HEK293T (cell line): ENCODE results near the gene SUN1.

Source experiments
- ARNT ChIP-seq: fragments of 450-650 bp; IDR thresholded peaks from 2 replicates; pipeline ENCODE4 v1.6.1; 2017; ENCODE audit warnings: mild to moderate bottlenecking
- BHLHE40 ChIP-seq: fragments of 450-650 bp; IDR thresholded peaks from 2 replicates; pipeline ENCODE4 v1.6.1; 2016; ENCODE audit warnings: mild to moderate bottlenecking, moderate library complexity, borderline replicate concordance
- CTBP1 ChIP-seq: fragments of 450-650 bp; IDR thresholded peaks from 2 replicates; pipeline ENCODE4 v1.6.1; 2016; ENCODE audit warnings: borderline replicate concordance
- ELF4 ChIP-seq: fragments of 450-650 bp; IDR thresholded peaks from 2 replicates; pipeline ENCODE4 v1.6.1; 2017; ENCODE audit warnings: antibody characterized with exemption
- FOXA1 ChIP-seq: fragments of 450-650 bp; IDR thresholded peaks from 2 replicates; pipeline ENCODE4 v1.6.1; 2016; ENCODE audit warnings: mild to moderate bottlenecking
- FOXK2 ChIP-seq: fragments of 450-650 bp; IDR thresholded peaks from 2 replicates; pipeline ENCODE4 v1.6.1; 2016; ENCODE audit warnings: mild to moderate bottlenecking
- FOXM1 ChIP-seq: fragments of 450-650 bp; IDR thresholded peaks from 2 replicates; pipeline ENCODE4 v1.6.1; 2017; ENCODE audit warnings: mild to moderate bottlenecking, borderline replicate concordance
- HDGF ChIP-seq: fragments of 450-650 bp; IDR thresholded peaks from 2 replicates; pipeline ENCODE4 v1.6.1; 2017; ENCODE audit warnings: antibody characterized with exemption, borderline replicate concordance
- NFRKB ChIP-seq: fragments of 450-650 bp; IDR thresholded peaks from 2 replicates; pipeline ENCODE4 v1.6.1; 2016; ENCODE audit warnings: mild to moderate bottlenecking, moderate library complexity
- PKNOX1 ChIP-seq: fragments of 450-650 bp; IDR thresholded peaks from 2 replicates; pipeline ENCODE4 v1.6.1; 2016
- SP1 ChIP-seq: fragments of 450-650 bp; IDR thresholded peaks from 2 replicates; pipeline ENCODE4 v1.6.1; 2017
- SUZ12 ChIP-seq: fragments of 450-650 bp; IDR thresholded peaks from 2 replicates; pipeline ENCODE4 v1.6.1; 2016; ENCODE audit warnings: mild to moderate bottlenecking
- TARDBP ChIP-seq: fragments of 450-650 bp; IDR thresholded peaks from 2 replicates; pipeline ENCODE4 v1.6.1; 2016
- ZNF384 ChIP-seq: fragments of 450-650 bp; IDR thresholded peaks from 2 replicates; pipeline ENCODE4 v1.6.1; 2016

- no peak for TF ChIP-seq SP1
- no peak for TF ChIP-seq BHLHE40
- TF ChIP-seq ZNF384: no peak
- no peak for TF ChIP-seq HDGF
- TF ChIP-seq FOXM1: no peak
- TF ChIP-seq CTBP1: no peak
- TF ChIP-seq SUZ12: no peak
- no peak for TF ChIP-seq PKNOX1
- TF ChIP-seq TARDBP: no peak
- TF ChIP-seq ARNT: no peak
- TF ChIP-seq FOXK2: no peak
- no peak for TF ChIP-seq FOXA1
- TF ChIP-seq NFRKB: no peak
- no peak for TF ChIP-seq ELF4
These were observed 28.9 kb downstream of the SUN1 start for GRCh38 chr7:861222-861621.
